ENCODE results near the gene ZW10.
A peak's percentile ranks its signal among the peaks of the same experiment; 100 is the strongest.
"Not testable (repeated sequence)": the region's sequence is repeated elsewhere in the genome, so short reads cannot be mapped to it uniquely, and the experiment has no call there.

ZW10 gene

DNA sequence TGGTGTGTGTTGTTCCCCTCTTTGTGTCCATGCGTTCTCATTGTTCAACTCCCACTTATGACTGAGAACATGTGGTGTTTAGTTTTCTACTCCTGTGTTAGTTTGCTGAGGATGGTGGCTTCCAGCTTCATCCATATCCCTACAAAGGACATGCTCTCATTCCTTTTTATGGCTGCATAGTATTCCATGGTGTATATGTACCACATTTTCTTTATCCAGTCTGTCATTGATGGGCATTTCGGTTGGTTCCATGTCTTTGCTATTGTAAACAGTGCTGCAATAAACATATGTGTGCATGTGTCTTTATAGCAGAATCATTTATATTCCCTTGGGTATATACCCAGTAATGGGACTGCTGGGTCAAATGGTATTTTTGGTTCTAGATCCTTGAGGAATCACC is 10.5 kb downstream of the ZW10 start:
- not testable (repeated sequence) for DNase-seq

DNA sequence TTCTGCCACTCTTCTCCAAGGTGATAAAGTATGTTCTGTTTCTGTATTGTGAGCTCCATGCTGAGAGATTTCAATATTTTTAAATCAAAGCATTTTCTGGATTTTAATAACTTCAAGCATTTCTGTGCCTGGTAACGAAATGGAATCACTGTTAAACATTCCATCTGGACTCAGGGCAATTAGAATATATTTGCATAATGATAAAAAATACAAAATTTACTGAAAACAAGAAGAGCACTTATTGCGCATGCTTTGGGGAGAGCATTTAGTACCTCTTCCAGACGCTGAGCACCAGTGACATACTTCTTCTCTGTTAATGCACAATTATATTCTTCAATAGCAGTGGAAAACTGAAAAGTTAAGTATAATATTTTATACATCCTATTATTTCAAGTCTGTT is 13.3 kb downstream of the ZW10 start:
- DNase-seq: no peak

- no peak for DNase-seq
Measured at GRCh38 chr11:113752932-113753331, 20.6 kb downstream of the ZW10 start.

DNA sequence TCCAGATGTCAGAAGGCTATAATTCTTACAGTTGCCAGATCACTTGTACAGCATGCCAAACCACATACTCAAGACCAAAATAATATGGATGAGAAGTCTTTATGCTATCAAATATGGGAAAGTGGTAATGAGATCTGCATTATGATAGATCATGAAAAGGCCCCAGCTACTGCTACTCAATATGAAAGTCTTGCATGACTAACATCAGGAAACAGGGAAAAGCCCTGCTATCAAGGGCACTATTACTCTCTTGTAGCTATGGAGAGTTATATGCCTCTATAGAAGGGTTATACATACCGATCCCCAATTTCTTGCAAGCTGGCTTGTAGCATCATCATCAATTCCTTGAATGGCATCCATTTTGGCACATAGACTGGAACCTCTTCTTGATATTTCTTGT is 37.2 kb downstream of the ZW10 start:
- no peak for DNase-seq

DNA sequence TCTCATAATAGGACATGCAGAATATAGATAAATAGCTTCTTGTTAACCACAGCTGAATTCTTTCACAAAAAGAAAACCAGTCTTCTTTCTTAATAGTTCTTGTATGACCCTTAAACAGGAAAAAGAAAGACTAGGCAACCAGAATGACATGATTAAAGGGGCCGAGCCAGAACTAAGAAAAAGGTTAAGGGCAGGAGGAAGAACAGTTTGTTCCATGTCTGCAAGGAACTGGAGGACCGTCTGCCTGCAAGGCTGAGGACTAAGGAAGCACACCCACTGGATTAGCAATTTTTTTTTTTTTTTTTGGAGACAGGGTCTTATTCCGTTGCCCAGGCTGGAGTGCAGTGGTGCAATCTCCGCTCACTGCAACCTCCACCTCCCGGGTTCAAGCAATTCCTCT is 41.4 kb downstream of the ZW10 start:
- no peak for DNase-seq

GRCh38 chr11:113730887-113731726 is 42.4 kb downstream of the ZW10 start:
- peak in 33 of 51 donors; percentile 1 to 74 (median 28) for DNase-seq

DNA sequence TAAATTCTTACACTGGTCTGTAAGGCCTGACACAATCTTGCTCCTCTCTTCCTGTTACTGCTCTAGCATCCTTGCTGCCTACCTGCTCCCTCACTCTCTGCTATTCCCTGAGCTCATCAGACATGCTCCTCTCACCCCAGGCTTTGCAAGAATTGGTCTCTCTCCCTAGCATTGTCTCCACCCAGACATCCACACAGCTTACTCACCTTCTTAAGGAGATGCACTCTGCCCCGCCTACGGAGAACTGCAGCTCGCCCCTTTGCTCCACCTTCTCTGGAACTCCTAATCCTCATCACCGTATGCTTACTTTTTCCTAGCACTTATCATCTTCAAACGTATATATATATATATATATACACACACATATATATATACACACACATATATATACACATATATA is 44.0 kb downstream of the ZW10 start:
- DNase-seq: no peak

GRCh38 chr11:113728814-113729213 is 44.7 kb downstream of the ZW10 start:
- DNase-seq: no peak

- no peak for DNase-seq
Measured at GRCh38 chr11:113725913-113726312, 47.6 kb downstream of the ZW10 start.

- no peak for DNase-seq
Measured at GRCh38 chr11:113725407-113725806, 48.1 kb downstream of the ZW10 start.

- no peak for DNase-seq
Measured at GRCh38 chr11:113724778-113725177, 48.7 kb downstream of the ZW10 start.

- DNase-seq: peak in 1 of 51 donors; percentile 4
Measured at GRCh38 chr11:113723787-113724186, 49.7 kb downstream of the ZW10 start.

DNA sequence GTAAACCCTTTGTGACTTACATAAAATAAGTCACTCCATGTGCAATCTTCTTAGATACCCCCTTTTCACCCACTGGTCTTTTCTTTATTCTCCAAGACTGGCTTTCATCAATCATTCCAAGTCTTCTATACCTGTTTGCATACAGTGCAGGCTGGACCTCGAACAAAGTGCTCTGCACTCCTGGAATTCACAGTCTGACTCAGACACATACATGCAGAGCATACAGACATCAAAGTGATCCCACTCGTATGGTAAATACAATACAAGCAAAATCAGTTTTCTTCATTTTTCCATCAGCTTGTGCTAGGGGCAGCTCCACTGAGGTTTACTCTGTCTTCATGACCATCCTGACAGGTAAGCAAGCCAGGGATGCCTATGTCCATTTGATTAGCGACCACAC is 50.6 kb downstream of the ZW10 start:
- DNase-seq: no peak

GRCh38 chr11:113722221-113722620 is 51.3 kb downstream of the ZW10 start:
- peak in 5 of 51 donors; percentile 6 to 13 (median 12) for DNase-seq

DNA sequence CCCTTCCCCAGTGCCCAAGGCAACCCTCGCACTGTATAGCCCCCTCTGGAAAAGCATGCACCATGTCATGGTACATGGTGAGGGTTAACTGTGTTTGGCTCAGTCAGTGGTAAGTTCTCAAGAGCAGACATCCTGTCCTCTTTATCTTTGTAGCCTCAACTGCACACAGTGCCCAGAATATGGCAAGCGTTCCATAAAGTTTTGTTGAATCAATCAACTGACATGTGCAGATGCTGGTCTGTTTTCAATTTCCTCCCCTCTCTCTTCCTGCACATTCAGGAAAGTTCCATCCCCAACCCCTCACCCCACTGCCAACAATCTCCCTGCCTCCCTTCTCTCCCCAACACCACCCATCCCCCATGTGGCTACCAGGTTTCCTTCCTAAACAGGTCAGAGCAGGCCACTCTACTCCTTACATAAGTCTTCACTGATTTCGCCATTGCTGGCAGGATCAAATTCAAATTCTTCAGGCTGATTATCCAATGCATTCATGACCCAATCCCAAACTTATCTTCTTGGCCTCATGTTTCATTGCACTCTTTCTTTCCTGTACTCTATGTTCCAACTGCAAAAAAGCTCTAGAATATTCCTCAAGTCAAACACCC is 51.9 kb downstream of the ZW10 start:
- DNase-seq: no peak

GRCh38 chr11:113720478-113720877 is 53.0 kb downstream of the ZW10 start:
- DNase-seq: not testable (repeated sequence)

- peak in 17 of 51 donors; percentile 4 to 81 (median 29) for DNase-seq
Measured at GRCh38 chr11:113715882-113716625, 57.4 kb downstream of the ZW10 start.

GRCh38 chr11:113715273-113715672 is 58.2 kb downstream of the ZW10 start:
- DNase-seq: no peak

- DNase-seq: no peak
Measured at GRCh38 chr11:113710989-113711388, 62.5 kb downstream of the ZW10 start.

GRCh38 chr11:113705871-113706655 is 67.4 kb downstream of the ZW10 start, which contains the start of gene TMPRSS5:
Gene TMPRSS5 (minus strand): TSS chr11:113706308. CDS start chr11:113706224, 84 bp downstream.
- peak in 50 of 51 donors; percentile 17 to 95 (median 78) for DNase-seq

GRCh38 chr11:113703551-113703950 is 69.9 kb downstream of the ZW10 start:
- not testable (repeated sequence) for DNase-seq
